Astrocyte (in vitro differentiated cells and primary cell): ENCODE results near the gene CDH18. TPM values are rescaled to one million over a fixed set of nuclear protein-coding genes. Genes with fewer than 3 reads are reported as not detected.
A peak's percentile ranks its signal among the peaks of the same experiment; 100 is the strongest.

Experiments
- DNase-seq: peaks from one replicate; pipeline ENCODE4 v3.0.0-alpha.2; 2010; ENCODE audit warnings: low read depth
- FAIRE-seq: peaks from 2 replicates; lab custom pipeline; 2011; peaks lifted over from hg19 to GRCh38; lab: Jason Lieb, UNC
- H2AFZ ChIP-seq: 2 replicates; pipeline ENCODE4 v1.6.0; 2012; ENCODE audit warnings: low read depth, low read length, inconsistent platforms
- H3K27ac ChIP-seq: 2 replicates; pipeline ENCODE4 v1.5.1; 2011; ENCODE audit warnings: low read depth, low read length, inconsistent platforms
- H3K27me3 ChIP-seq: 2 replicates; pipeline ENCODE4 v1.6.0; 2011; ENCODE audit warnings: low read length, inconsistent platforms; ENCODE audit not compliant: insufficient read depth
- H3K36me3 ChIP-seq: 2 replicates; pipeline ENCODE4 v1.5.1; 2011; ENCODE audit warnings: low read length, inconsistent platforms; ENCODE audit not compliant: insufficient read depth
- H3K4me1 ChIP-seq: 2 replicates; pipeline ENCODE4 v1.5.1; 2011; ENCODE audit warnings: low read length, inconsistent platforms; ENCODE audit not compliant: insufficient read depth
- H3K4me2 ChIP-seq: 2 replicates; pipeline ENCODE4 v1.6.0; 2012; ENCODE audit warnings: low read length, inconsistent platforms
- H3K4me3 ChIP-seq: 2 replicates; pipeline ENCODE4 v1.5.1; 2011; ENCODE audit warnings: low read depth, mild to moderate bottlenecking, low read length, inconsistent platforms; ENCODE audit not compliant: insufficient read depth
- H3K79me2 ChIP-seq: 2 replicates; pipeline ENCODE4 v1.6.0; 2012; ENCODE audit warnings: mild to moderate bottlenecking, low read length, inconsistent platforms; ENCODE audit not compliant: insufficient read depth
- H3K9ac ChIP-seq: 2 replicates; pipeline ENCODE4 v1.6.0; 2012; ENCODE audit warnings: mild to moderate bottlenecking, low read length, inconsistent platforms
- H3K9me3 ChIP-seq: 2 replicates; pipeline ENCODE4 v1.5.1; 2012; ENCODE audit warnings: low read depth, mild to moderate bottlenecking, low read length, inconsistent platforms; ENCODE audit not compliant: insufficient read depth
- H4K20me1 ChIP-seq: 2 replicates; pipeline ENCODE4 v1.6.0; 2012; ENCODE audit warnings: low read length, inconsistent platforms; ENCODE audit not compliant: insufficient read depth
- H3K27ac Mint-ChIP-seq: one replicate; pipeline ENCODE4 v1.8.0; 2021; ENCODE audit warnings: mild to moderate bottlenecking, mixed read lengths; ENCODE audit not compliant: unreplicated experiment
- H3K27me3 Mint-ChIP-seq: one replicate; pipeline ENCODE4 v1.8.0; 2021; ENCODE audit warnings: low read depth, mixed read lengths; ENCODE audit not compliant: unreplicated experiment
- H3K36me3 Mint-ChIP-seq: one replicate; pipeline ENCODE4 v1.8.0; 2021; ENCODE audit warnings: low read depth, mixed read lengths; ENCODE audit not compliant: unreplicated experiment
- H3K4me1 Mint-ChIP-seq: one replicate; pipeline ENCODE4 v1.8.0; 2021; ENCODE audit warnings: low read depth, mixed read lengths; ENCODE audit not compliant: unreplicated experiment
- H3K4me3 Mint-ChIP-seq: one replicate; pipeline ENCODE4 v1.8.0; 2021; ENCODE audit warnings: mild to moderate bottlenecking, moderate library complexity, mixed read lengths; ENCODE audit not compliant: unreplicated experiment
- H3K9me3 Mint-ChIP-seq: one replicate; pipeline ENCODE4 v1.8.0; 2021; ENCODE audit warnings: mild to moderate bottlenecking, mixed read lengths; ENCODE audit not compliant: unreplicated experiment
- EZH2 ChIP-seq: IDR thresholded peaks from 2 replicates; pipeline ENCODE4 v1.6.1; 2012; ENCODE audit warnings: mild to moderate bottlenecking, low read length, inconsistent platforms; ENCODE audit not compliant: insufficient read depth
- total RNA-seq: library from RNA; stranded (reverse); gene quantifications from 2 replicates; pipeline ENCODE4 v1.2.1, GENCODE V29; 2021
- TF ChIP-seq, protein P1 (sequence below): IDR thresholded peaks from 2 replicates; pipeline ENCODE4 v1.5.1; 2011; ENCODE audit warnings: low read depth, mild to moderate bottlenecking, inconsistent platforms, low read length, moderate library complexity; ENCODE audit not compliant: insufficient read depth

CDH18 gene
- total RNA-seq, 1 donor from 2014 or later: not detected

DNA sequence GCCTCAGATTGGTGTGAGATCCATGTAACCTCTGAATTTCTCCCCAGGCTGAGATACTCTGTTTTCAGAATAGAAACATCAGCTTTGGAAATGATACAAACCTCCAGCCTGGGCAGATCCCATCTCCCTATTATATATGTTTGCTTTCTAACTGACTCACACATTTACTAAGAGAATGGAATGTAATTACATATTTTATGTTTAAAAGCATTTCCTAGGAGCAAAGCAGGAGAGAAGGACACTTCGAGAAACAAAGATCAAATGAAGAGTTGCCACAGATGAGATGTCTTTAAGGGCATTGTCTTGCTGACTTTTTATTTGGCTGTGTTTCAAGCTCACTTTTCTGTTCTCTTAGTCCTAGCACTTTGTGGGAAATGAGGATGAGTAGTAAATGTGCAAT lies 96.3 kb downstream of the CDH18 start:
- H3K27ac Mint-ChIP-seq: peak overlapping the region; percentile 41
- Histone ChIP-seq H3K4me1 (peaks cover 3% of the 10 kb centered on the region), H3K4me2 (peak overlapping the region; percentile 44), H3K79me2 (no peaks in the 10 kb centered on the region), H3K9ac (no peak overlapping the region), H3K27me3 (no peaks in the 10 kb centered on the region), H3K36me3 (no peaks in the 10 kb centered on the region), H4K20me1 (no peaks in the 10 kb centered on the region), H3K4me3 (no peak overlapping the region), H3K9me3 (no peaks in the 10 kb centered on the region), H3K27ac (no peak overlapping the region), H2AFZ (no peak overlapping the region)
- H3K4me1 Mint-ChIP-seq: peaks cover 8% of the 10 kb centered on the region
- DNase-seq (peak; percentile 51), FAIRE-seq (no peak)
- H3K9me3 Mint-ChIP-seq: no peaks in the 10 kb centered on the region
- TF ChIP-seq EZH2: no peak
- TF ChIP-seq, protein P1, sequence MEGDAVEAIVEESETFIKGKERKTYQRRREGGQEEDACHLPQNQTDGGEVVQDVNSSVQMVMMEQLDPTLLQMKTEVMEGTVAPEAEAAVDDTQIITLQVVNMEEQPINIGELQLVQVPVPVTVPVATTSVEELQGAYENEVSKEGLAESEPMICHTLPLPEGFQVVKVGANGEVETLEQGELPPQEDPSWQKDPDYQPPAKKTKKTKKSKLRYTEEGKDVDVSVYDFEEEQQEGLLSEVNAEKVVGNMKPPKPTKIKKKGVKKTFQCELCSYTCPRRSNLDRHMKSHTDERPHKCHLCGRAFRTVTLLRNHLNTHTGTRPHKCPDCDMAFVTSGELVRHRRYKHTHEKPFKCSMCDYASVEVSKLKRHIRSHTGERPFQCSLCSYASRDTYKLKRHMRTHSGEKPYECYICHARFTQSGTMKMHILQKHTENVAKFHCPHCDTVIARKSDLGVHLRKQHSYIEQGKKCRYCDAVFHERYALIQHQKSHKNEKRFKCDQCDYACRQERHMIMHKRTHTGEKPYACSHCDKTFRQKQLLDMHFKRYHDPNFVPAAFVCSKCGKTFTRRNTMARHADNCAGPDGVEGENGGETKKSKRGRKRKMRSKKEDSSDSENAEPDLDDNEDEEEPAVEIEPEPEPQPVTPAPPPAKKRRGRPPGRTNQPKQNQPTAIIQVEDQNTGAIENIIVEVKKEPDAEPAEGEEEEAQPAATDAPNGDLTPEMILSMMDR: no peak
- H3K27me3 Mint-ChIP-seq: no peaks in the 10 kb centered on the region
- no peak overlapping the region for H3K4me3 Mint-ChIP-seq
- H3K36me3 Mint-ChIP-seq: no peaks in the 10 kb centered on the region

DNA sequence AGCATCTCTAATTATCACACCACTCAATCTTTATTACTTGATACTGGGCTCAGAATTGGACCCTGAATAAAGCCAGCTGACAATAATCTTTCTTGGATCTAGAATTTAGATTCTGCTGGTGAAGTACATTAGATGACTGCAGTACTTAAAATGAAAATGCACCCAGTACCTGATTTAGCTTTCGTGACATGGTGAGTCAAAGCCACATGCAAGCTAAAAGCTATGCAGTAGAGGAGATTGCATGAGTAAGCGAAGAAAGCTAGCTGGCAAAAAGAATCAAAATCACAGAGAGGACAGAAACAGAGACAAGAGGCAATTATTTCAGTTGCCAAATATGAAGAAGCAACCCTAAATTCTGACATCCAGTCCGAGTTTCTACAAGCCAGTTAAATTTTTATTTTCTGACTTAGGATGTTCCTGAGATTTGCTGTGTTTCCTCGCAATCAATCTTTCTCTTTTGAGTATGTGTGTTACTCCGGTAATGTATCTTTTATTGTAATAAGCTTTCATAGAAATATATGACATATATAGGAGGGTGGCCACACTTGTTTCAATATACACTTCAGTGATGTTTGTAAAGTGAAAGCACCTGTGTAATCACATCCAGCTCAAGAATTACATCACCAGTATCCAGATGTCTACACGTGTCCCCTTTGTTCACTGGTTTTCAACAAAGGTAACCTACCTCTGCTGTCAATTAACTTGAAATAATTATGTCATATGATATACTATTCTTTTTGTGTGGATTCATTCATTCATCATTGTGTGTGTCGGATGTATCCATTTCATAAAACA lies 101.7 kb downstream of the CDH18 start:
- Histone ChIP-seq H3K4me2 (peak overlapping the region; percentile 37), H3K9me3 (no peaks in the 10 kb centered on the region), H3K36me3 (no peaks in the 10 kb centered on the region), H3K27me3 (no peaks in the 10 kb centered on the region), H2AFZ (no peak overlapping the region), H3K9ac (peak overlapping the region; percentile 27), H3K4me1 (peaks cover 6% of the 10 kb centered on the region), H3K27ac (no peak overlapping the region), H3K4me3 (no peak overlapping the region), H3K79me2 (no peaks in the 10 kb centered on the region), H4K20me1 (no peaks in the 10 kb centered on the region)
- Mint-ChIP-seq H3K36me3 (no peaks in the 10 kb centered on the region), H3K4me1 (peaks cover 8% of the 10 kb centered on the region), H3K9me3 (no peaks in the 10 kb centered on the region), H3K4me3 (no peak overlapping the region), H3K27ac (peak overlapping the region; percentile 4), H3K27me3 (no peaks in the 10 kb centered on the region)
- TF ChIP-seq, protein P1: no peak
- no peak for TF ChIP-seq EZH2
- no peak for FAIRE-seq
- peak; percentile 80 for DNase-seq
